Measurements from ENCODE around the gene PLPPR2. TPM values are rescaled to one million over a fixed set of nuclear protein-coding genes. Genes with fewer than 3 reads are reported as not detected.

The PLPPR2 gene
- total RNA-seq, 2 experiments from 2014 or later: 8.2 TPM

- Mint-ChIP-seq H3K4me3 (peak overlapping the region; percentile 20), H3K36me3 (ENCODE audit: low read depth) (peaks cover 6% of the 10 kb centered on the region), H3K27me3 (no peaks in the 10 kb centered on the region), H3K27ac (no peak overlapping the region), H3K4me1 (ENCODE audit: low read depth) (peaks cover 48% of the 10 kb centered on the region), H3K9me3 (no peaks in the 10 kb centered on the region)
- peaks cover 5% of the 10 kb centered on the region for H3K36me3 ChIP-seq (ENCODE audit: insufficient read depth, low read length)
- no peak for TF ChIP-seq CTCF (IDR thresholded peaks at IDR 0.05)
- intact Hi-C loops (cut with DNase I, micrococcal nuclease): no loop called here
- DNase-seq (no peak), ATAC-seq (ENCODE audit: poor library complexity) (no peak)
- no peak overlapping the region for H3K27ac ChIP-seq (ENCODE audit: low read depth in 1 of 2, low read length in 2 of 2)
- no peaks in the 10 kb centered on the region for H3K9me3 ChIP-seq (ENCODE audit: control insufficient read depth in 1 of 2, insufficient read depth in 1 of 2, low read length in 2 of 2)
- ChIA-PET POLR2A (no interaction called here), CTCF (interaction anchor here (0.8 kb wide), 1 partner anchor 1056 kb away, joined by 3 read pairs; no protein-coding TSS in a partner anchor)
- peaks cover 54% of the 10 kb centered on the region for H3K4me1 ChIP-seq (ENCODE audit: insufficient read depth, low read length)
- no peaks in the 10 kb centered on the region for H3K27me3 ChIP-seq (ENCODE audit: control insufficient read depth in 1 of 2, insufficient read depth in 2 of 2, low read length in 2 of 2)
- H3K4me3 ChIP-seq (ENCODE audit: low read length): no peak overlapping the region
Observed at GRCh38 chr19:11342429-11342828, 12.8 kb upstream of the PLPPR2 start.

GRCh38 chr19:11345122-11345803, 10.0 kb upstream of the PLPPR2 start:
- Mint-ChIP-seq H3K4me3 (peak overlapping the region; percentile 89), H3K36me3 (ENCODE audit: low read depth) (peaks cover 6% of the 10 kb centered on the region), H3K4me1 (ENCODE audit: low read depth) (peaks cover 28% of the 10 kb centered on the region), H3K9me3 (no peaks in the 10 kb centered on the region), H3K27me3 (no peaks in the 10 kb centered on the region), H3K27ac (peak overlapping the region; percentile 74)
- ATAC-seq (ENCODE audit: poor library complexity) (no peak), DNase-seq (peak in 1 of 14 experiments; percentile 33)
- POLR2A ChIA-PET: interaction anchor here (1.0 to 4.5 kb wide), 2 partner anchors 30 to 90 kb away, joined by 3 to 86 read pairs; partner anchors contain the start of genes PRKCSH and SWSAP1
- Histone ChIP-seq H3K36me3 (ENCODE audit: insufficient read depth, low read length) (peaks cover 5% of the 10 kb centered on the region), H3K4me1 (ENCODE audit: insufficient read depth, low read length) (peaks cover 29% of the 10 kb centered on the region), H3K27me3 (ENCODE audit: control insufficient read depth in 1 of 2, insufficient read depth in 2 of 2, low read length in 2 of 2) (no peaks in the 10 kb centered on the region), H3K4me3 (ENCODE audit: low read length) (peak overlapping the region; percentile 75), H3K9me3 (ENCODE audit: control insufficient read depth in 1 of 2, insufficient read depth in 1 of 2, low read length in 2 of 2) (peaks cover 6 to 12% of the 10 kb centered on the region in 2 experiments), H3K27ac (ENCODE audit: low read depth in 1 of 2, low read length in 2 of 2) (no peak overlapping the region)
- CTCF ChIA-PET: interaction anchor here (1.7 kb wide), 1 partner anchor 51 kb away, joined by 5 read pairs; no protein-coding TSS in a partner anchor
- intact Hi-C loops (cut with DNase I, micrococcal nuclease): no loop called here
- no peak for TF ChIP-seq CTCF (IDR thresholded peaks at IDR 0.05)

- Histone ChIP-seq H3K36me3 (ENCODE audit: insufficient read depth, low read length) (peaks cover 5% of the 10 kb centered on the region), H3K4me1 (ENCODE audit: insufficient read depth, low read length) (peaks cover 29% of the 10 kb centered on the region), H3K27ac (ENCODE audit: low read depth in 1 of 2, low read length in 2 of 2) (peak within 1 kb of the TSS; percentile 36 to 69), H3K27me3 (ENCODE audit: control insufficient read depth in 1 of 2, insufficient read depth in 2 of 2, low read length in 2 of 2) (no peaks in the 10 kb centered on the region), H3K9me3 (ENCODE audit: control insufficient read depth in 1 of 2, insufficient read depth in 1 of 2, low read length in 2 of 2) (peaks cover 6 to 12% of the 10 kb centered on the region in 2 experiments), H3K4me3 (ENCODE audit: low read length) (peak within 1 kb of the TSS; percentile 75)
- intact Hi-C loops (cut with DNase I, micrococcal nuclease): loop anchor here (1.0 to 2.0 kb wide), 4 partner anchors 26 to 89 kb away; partner anchors contain the start of genes ODAD3 (in 2 of the 2) and PRKCSH (in 2 of the 2)
- peaks cover 6% of the 10 kb centered on the region for H3K36me3 Mint-ChIP-seq (ENCODE audit: low read depth)
- TF ChIP-seq CTCF (IDR thresholded peaks at IDR 0.05): no peak
- CTCF ChIA-PET: interaction anchor here (0.7 to 2.6 kb wide), 5 partner anchors 35 to 136 kb away, joined by 3 to 19 read pairs (median 5); partner anchors contain the start of genes ODAD3 and PRKCSH
- H3K4me3 Mint-ChIP-seq: peak within 1 kb of the TSS; percentile 89
- DNase-seq (peak; percentile 96 to 99 (median 98)), ATAC-seq (ENCODE audit: poor library complexity) (peak; percentile 98)
- H3K4me1 Mint-ChIP-seq (ENCODE audit: low read depth): peaks cover 28% of the 10 kb centered on the region
- POLR2A ChIA-PET: interaction anchor here (0.6 to 4.5 kb wide), 6 partner anchors 15 to 182 kb away, joined by 3 to 86 read pairs (median 4); partner anchors contain the start of genes ECSIT, PRKCSH and SWSAP1
- H3K9me3 Mint-ChIP-seq: no peaks in the 10 kb centered on the region
- H3K27ac Mint-ChIP-seq: peak within 1 kb of the TSS; percentile 74
- H3K27me3 Mint-ChIP-seq: no peaks in the 10 kb centered on the region
Observed at GRCh38 chr19:11346104-11346940, 8.9 kb upstream of the PLPPR2 start, which contains the start of the genes CCDC159 and TMEM205. Gene CCDC159, plus strand, starts transcription at chr19:11346519. Its CDS starts 88 bp downstream, at chr19:11346607. Gene TMEM205, minus strand, starts transcription at chr19:11346268. Its CDS starts 649 bp downstream, at chr19:11345619.
